ENCODE results near the gene CPTP.

The CPTP gene

GRCh38 chr1:1292442-1292779, 32.2 kb upstream of the CPTP start:
- DNase-seq (ENCODE audit: low read depth): no peak

GRCh38 chr1:1292851-1293250, 31.8 kb upstream of the CPTP start:
- no peak for DNase-seq (ENCODE audit: low read depth)

GRCh38 chr1:1293263-1294249, 31.0 kb upstream of the CPTP start:
- DNase-seq (ENCODE audit: low read depth): no peak

- no peak for DNase-seq (ENCODE audit: low read depth)
These were observed 30.2 kb upstream of the CPTP start for GRCh38 chr1:1294250-1294890.

- DNase-seq (ENCODE audit: low read depth): no peak
These were observed 29.3 kb upstream of the CPTP start for GRCh38 chr1:1295154-1295923.

GRCh38 chr1:1296070-1297061, 28.2 kb upstream of the CPTP start:
- no peak for DNase-seq (ENCODE audit: low read depth)

GRCh38 chr1:1297802-1298424, 26.7 kb upstream of the CPTP start:
- DNase-seq (ENCODE audit: low read depth): no peak

GRCh38 chr1:1298861-1299685, 25.5 kb upstream of the CPTP start:
- no peak for DNase-seq (ENCODE audit: low read depth)

- no peak for DNase-seq (ENCODE audit: low read depth)
These were observed 24.8 kb upstream of the CPTP start for GRCh38 chr1:1299686-1300351.

- DNase-seq (ENCODE audit: low read depth): no peak
These were observed 24.3 kb upstream of the CPTP start for GRCh38 chr1:1300352-1300739.

- no peak for DNase-seq (ENCODE audit: low read depth)
These were observed 22.6 kb upstream of the CPTP start for GRCh38 chr1:1302006-1302430.

GRCh38 chr1:1302951-1303509, 21.6 kb upstream of the CPTP start:
- no peak for DNase-seq (ENCODE audit: low read depth)

- DNase-seq (ENCODE audit: low read depth): no peak
These were observed 20.9 kb upstream of the CPTP start for GRCh38 chr1:1303736-1304135.

GRCh38 chr1:1304331-1305299, 20.0 kb upstream of the CPTP start:
- no peak for DNase-seq (ENCODE audit: low read depth)

- peak; percentile 61 for DNase-seq (ENCODE audit: low read depth)
These were observed 19.1 kb upstream of the CPTP start for GRCh38 chr1:1305300-1306069.

GRCh38 chr1:1306070-1306660, 18.4 kb upstream of the CPTP start:
- DNase-seq (ENCODE audit: low read depth): no peak

All from stimulated activated CD8-positive, alpha-beta memory T cell treated with anti-CD3 and anti-CD28 coated beads, Interleukin-7, amount 100 ng/mL, for 24 hours (primary cell).